GM12892 (cell line): ENCODE results near the gene PAPPA. TPM values are rescaled to one million over a fixed set of nuclear protein-coding genes. Genes with fewer than 3 reads are reported as not detected.

Experiments used
- DNase-seq: peaks from one replicate; pipeline ENCODE4 v3.0.0; 2011; ENCODE audit not compliant: insufficient read length
- FAIRE-seq: peaks from 2 replicates; lab custom pipeline; 2011; peaks lifted over from hg19 to GRCh38; lab: Jason Lieb, UNC
- POLR2A ChIP-seq: IDR thresholded peaks from 2 replicates; pipeline ENCODE4 v1.6.1; 2011; ENCODE audit warnings: low read depth, low read length, control low read depth
- POLR2AphosphoS5 ChIP-seq: IDR thresholded peaks from 2 replicates; pipeline ENCODE4 v1.6.1; 2011; ENCODE audit warnings: low read depth, low read length, control low read depth
- TAF1 ChIP-seq: IDR thresholded peaks from 2 replicates; pipeline ENCODE4 v1.6.1; 2011; ENCODE audit warnings: low read depth, mild to moderate bottlenecking, control low read depth, low read length, borderline replicate concordance
- polyA plus RNA-seq: library from polyadenylated mRNA; unstranded; fragments of >200 nt; gene quantifications from one replicate; pipeline ENCODE4 v1.2.1, GENCODE V29; 2012; ENCODE audit warnings: missing spikeins, inconsistent platforms; ENCODE audit not compliant: missing spikeins

Gene PAPPA
- polyA plus RNA-seq, result 0.13 TPM

DNA sequence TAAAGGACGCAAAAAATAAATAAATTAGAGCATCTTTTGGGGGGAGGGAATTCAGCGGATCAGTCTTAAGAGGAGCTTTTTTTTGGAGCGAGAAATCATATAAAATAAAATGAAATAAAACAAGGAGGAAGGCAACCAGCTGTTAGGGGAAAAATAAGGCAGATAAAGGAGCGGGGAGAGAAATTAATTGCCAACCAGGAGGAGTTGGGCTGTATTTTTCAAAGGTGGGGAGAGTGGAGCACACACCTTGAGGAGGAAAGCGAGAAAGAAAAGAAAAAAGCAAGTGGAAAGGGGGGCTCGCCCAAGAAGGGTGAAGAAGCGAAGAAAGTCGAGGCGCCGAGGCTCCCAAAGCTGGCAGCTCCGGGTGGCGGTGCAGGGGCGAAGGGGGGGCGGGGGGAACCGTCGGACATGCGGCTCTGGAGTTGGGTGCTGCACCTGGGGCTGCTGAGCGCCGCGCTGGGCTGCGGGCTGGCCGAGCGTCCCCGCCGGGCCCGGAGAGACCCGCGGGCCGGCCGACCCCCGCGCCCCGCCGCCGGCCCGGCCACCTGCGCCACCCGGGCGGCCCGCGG is at the start of gene PAPPA:
PAPPA (plus strand) TSS at position 27 of the 569 bp plus-strand sequence; CDS start at position 409, 382 bp downstream.
- no peak for DNase-seq
- TF ChIP-seq POLR2AphosphoS5 (no peak), TAF1 (no peak), POLR2A (no peak)
- FAIRE-seq, result no peak

GRCh38 chr9:116103976-116104820 is 49.4 kb upstream of the PAPPA start:
- TF ChIP-seq POLR2AphosphoS5 (no peak), POLR2A (no peak), TAF1 (no peak)
- FAIRE-seq (no peak), DNase-seq (no peak)

DNA sequence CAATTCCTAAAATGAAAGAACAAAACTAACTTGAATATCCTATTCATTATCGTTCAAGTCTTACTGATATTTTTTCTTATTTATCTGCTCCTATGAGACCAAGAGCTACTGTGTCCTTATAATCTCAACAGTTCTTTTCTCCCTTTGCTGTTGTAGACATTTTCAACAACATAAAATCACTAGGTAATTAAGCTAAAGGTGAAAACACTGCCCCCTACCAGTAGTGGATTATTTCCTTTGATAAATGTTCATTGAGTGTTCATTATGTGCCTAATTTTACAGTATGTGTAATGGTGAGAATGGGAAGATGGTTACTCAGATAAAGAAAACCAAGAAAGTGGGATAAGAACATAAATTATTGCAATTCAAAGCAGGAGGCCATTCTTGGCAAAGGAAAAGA is 41.4 kb upstream of the PAPPA start:
- TF ChIP-seq POLR2AphosphoS5, result no peak
- no peak for TF ChIP-seq POLR2A
- TF ChIP-seq TAF1, result no peak
- DNase-seq, result no peak
- FAIRE-seq, result no peak

GRCh38 chr9:116115761-116116353 is 37.7 kb upstream of the PAPPA start:
- FAIRE-seq, result no peak
- TF ChIP-seq POLR2A (no peak), TAF1 (no peak), POLR2AphosphoS5 (no peak)
- no peak for DNase-seq

GRCh38 chr9:116116393-116116792 is 37.2 kb upstream of the PAPPA start:
- DNase-seq (no peak), FAIRE-seq (no peak)
- TF ChIP-seq POLR2A (no peak), POLR2AphosphoS5 (no peak), TAF1 (no peak)

GRCh38 chr9:116123171-116123570 is 30.4 kb upstream of the PAPPA start:
- TF ChIP-seq POLR2A (no peak), POLR2AphosphoS5 (no peak), TAF1 (no peak)
- DNase-seq (no peak), FAIRE-seq (no peak)

- DNase-seq, result no peak
- TF ChIP-seq TAF1, result no peak
- TF ChIP-seq POLR2A, result no peak
- no peak for TF ChIP-seq POLR2AphosphoS5
- FAIRE-seq, result no peak
Observed at GRCh38 chr9:116124472-116125040, 29.0 kb upstream of the PAPPA start.

- no peak for FAIRE-seq
- no peak for DNase-seq
- TF ChIP-seq TAF1 (no peak), POLR2A (no peak), POLR2AphosphoS5 (no peak)
Observed at GRCh38 chr9:116133163-116133562, 20.4 kb upstream of the PAPPA start.

- TF ChIP-seq POLR2AphosphoS5, result no peak
- TF ChIP-seq POLR2A, result no peak
- FAIRE-seq (no peak), DNase-seq (no peak)
Observed at GRCh38 chr9:116134975-116135374, 18.6 kb upstream of the PAPPA start.

DNA sequence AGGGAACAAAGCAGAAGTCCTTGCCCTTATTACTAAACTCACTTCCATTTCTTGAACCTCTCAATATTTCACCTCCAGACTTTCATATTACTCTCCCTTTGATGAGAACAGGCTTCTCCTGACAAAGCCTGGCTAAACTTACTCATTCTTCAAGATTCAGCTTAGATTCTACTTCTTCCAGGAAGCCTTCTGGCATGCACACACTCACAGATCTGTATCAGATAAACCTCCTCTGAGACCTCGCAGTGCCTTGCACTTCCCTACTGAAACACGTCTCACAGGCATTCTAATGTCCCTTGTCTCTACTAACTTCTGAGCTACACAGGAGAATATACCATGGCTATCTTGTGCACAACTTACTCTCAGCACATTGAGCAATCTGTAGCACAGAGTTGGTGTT is 16.6 kb upstream of the PAPPA start:
- FAIRE-seq (no peak), DNase-seq (no peak)

GRCh38 chr9:116137581-116137980 is 16.0 kb upstream of the PAPPA start:
- DNase-seq (no peak), FAIRE-seq (no peak)
- TF ChIP-seq POLR2AphosphoS5, result no peak
- TF ChIP-seq POLR2A, result no peak
- no peak for TF ChIP-seq TAF1

More for the DNA sequence above, 16.6 kb upstream of the PAPPA start:
- TF ChIP-seq TAF1 (no peak), POLR2A (no peak), POLR2AphosphoS5 (no peak)
